Astrocyte (in vitro differentiated cells and primary cell): Measurements from ENCODE around the gene SUPT5H. TPM values are rescaled to one million over a fixed set of nuclear protein-coding genes. Genes with fewer than 3 reads are reported as not detected.

Source experiments
- DNase-seq: peaks from one replicate; pipeline ENCODE4 v3.0.0-alpha.2; 2010; ENCODE audit warnings: low read depth
- FAIRE-seq: peaks from 2 replicates; lab custom pipeline; 2011; peaks lifted over from hg19 to GRCh38; lab: Jason Lieb, UNC
- H2AFZ ChIP-seq: 2 replicates; pipeline ENCODE4 v1.6.0; 2012; ENCODE audit warnings: low read depth, low read length, inconsistent platforms
- H3K27ac ChIP-seq: 2 replicates; pipeline ENCODE4 v1.5.1; 2011; ENCODE audit warnings: low read depth, low read length, inconsistent platforms
- H3K27me3 ChIP-seq: 2 replicates; pipeline ENCODE4 v1.6.0; 2011; ENCODE audit warnings: low read length, inconsistent platforms; ENCODE audit not compliant: insufficient read depth
- H3K36me3 ChIP-seq: 2 replicates; pipeline ENCODE4 v1.5.1; 2011; ENCODE audit warnings: low read length, inconsistent platforms; ENCODE audit not compliant: insufficient read depth
- H3K4me1 ChIP-seq: 2 replicates; pipeline ENCODE4 v1.5.1; 2011; ENCODE audit warnings: low read length, inconsistent platforms; ENCODE audit not compliant: insufficient read depth
- H3K4me2 ChIP-seq: 2 replicates; pipeline ENCODE4 v1.6.0; 2012; ENCODE audit warnings: low read length, inconsistent platforms
- H3K4me3 ChIP-seq: 2 replicates; pipeline ENCODE4 v1.5.1; 2011; ENCODE audit warnings: low read depth, mild to moderate bottlenecking, low read length, inconsistent platforms; ENCODE audit not compliant: insufficient read depth
- H3K79me2 ChIP-seq: 2 replicates; pipeline ENCODE4 v1.6.0; 2012; ENCODE audit warnings: mild to moderate bottlenecking, low read length, inconsistent platforms; ENCODE audit not compliant: insufficient read depth
- H3K9ac ChIP-seq: 2 replicates; pipeline ENCODE4 v1.6.0; 2012; ENCODE audit warnings: mild to moderate bottlenecking, low read length, inconsistent platforms
- H3K9me3 ChIP-seq: 2 replicates; pipeline ENCODE4 v1.5.1; 2012; ENCODE audit warnings: low read depth, mild to moderate bottlenecking, low read length, inconsistent platforms; ENCODE audit not compliant: insufficient read depth
- H4K20me1 ChIP-seq: 2 replicates; pipeline ENCODE4 v1.6.0; 2012; ENCODE audit warnings: low read length, inconsistent platforms; ENCODE audit not compliant: insufficient read depth
- H3K27ac Mint-ChIP-seq: one replicate; pipeline ENCODE4 v1.8.0; 2021; ENCODE audit warnings: mild to moderate bottlenecking, mixed read lengths; ENCODE audit not compliant: unreplicated experiment
- H3K27me3 Mint-ChIP-seq: one replicate; pipeline ENCODE4 v1.8.0; 2021; ENCODE audit warnings: low read depth, mixed read lengths; ENCODE audit not compliant: unreplicated experiment
- H3K36me3 Mint-ChIP-seq: one replicate; pipeline ENCODE4 v1.8.0; 2021; ENCODE audit warnings: low read depth, mixed read lengths; ENCODE audit not compliant: unreplicated experiment
- H3K4me1 Mint-ChIP-seq: one replicate; pipeline ENCODE4 v1.8.0; 2021; ENCODE audit warnings: low read depth, mixed read lengths; ENCODE audit not compliant: unreplicated experiment
- H3K4me3 Mint-ChIP-seq: one replicate; pipeline ENCODE4 v1.8.0; 2021; ENCODE audit warnings: mild to moderate bottlenecking, moderate library complexity, mixed read lengths; ENCODE audit not compliant: unreplicated experiment
- H3K9me3 Mint-ChIP-seq: one replicate; pipeline ENCODE4 v1.8.0; 2021; ENCODE audit warnings: mild to moderate bottlenecking, mixed read lengths; ENCODE audit not compliant: unreplicated experiment
- EZH2 ChIP-seq: IDR thresholded peaks from 2 replicates; pipeline ENCODE4 v1.6.1; 2012; ENCODE audit warnings: mild to moderate bottlenecking, low read length, inconsistent platforms; ENCODE audit not compliant: insufficient read depth
- total RNA-seq: library from RNA; stranded (reverse); gene quantifications from 2 replicates; pipeline ENCODE4 v1.2.1, GENCODE V29; 2021
- TF ChIP-seq, protein P1 (sequence below): IDR thresholded peaks from 2 replicates; pipeline ENCODE4 v1.5.1; 2011; ENCODE audit warnings: low read depth, mild to moderate bottlenecking, inconsistent platforms, low read length, moderate library complexity; ENCODE audit not compliant: insufficient read depth

Gene SUPT5H
- total RNA-seq, 1 donor from 2014 or later = 171 TPM

DNA sequence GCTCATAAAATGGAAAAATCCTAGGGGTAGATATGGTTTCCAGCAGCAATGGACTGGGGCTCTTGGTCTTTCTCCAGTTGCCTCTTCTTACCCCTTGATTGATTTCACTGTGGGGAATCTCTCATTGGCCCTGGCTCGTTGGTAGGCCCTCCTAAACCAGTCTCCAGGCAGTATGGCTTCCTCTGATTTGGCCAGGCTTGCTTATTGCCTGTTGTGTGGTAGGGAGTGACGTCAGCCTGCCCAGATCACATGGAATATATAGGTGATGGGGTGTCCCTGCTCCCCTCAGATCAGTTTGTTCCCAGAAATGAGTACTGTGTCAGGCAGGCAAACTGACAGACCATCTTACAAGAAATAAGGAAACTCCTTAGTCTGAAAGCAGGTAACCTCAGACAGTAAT lies 63.9 kb downstream of the SUPT5H start:
- no peak overlapping the region for H3K4me3 Mint-ChIP-seq
- Histone ChIP-seq H4K20me1 (no peaks in the 10 kb centered on the region), H3K27ac (no peak overlapping the region), H3K9me3 (no peaks in the 10 kb centered on the region), H3K27me3 (peaks cover 17% of the 10 kb centered on the region), H3K79me2 (no peaks in the 10 kb centered on the region), H3K36me3 (no peaks in the 10 kb centered on the region), H3K4me1 (peaks cover 3% of the 10 kb centered on the region), H3K9ac (no peak overlapping the region), H2AFZ (no peak overlapping the region), H3K4me3 (no peak overlapping the region), H3K4me2 (no peak overlapping the region)
- TF ChIP-seq, protein P1, sequence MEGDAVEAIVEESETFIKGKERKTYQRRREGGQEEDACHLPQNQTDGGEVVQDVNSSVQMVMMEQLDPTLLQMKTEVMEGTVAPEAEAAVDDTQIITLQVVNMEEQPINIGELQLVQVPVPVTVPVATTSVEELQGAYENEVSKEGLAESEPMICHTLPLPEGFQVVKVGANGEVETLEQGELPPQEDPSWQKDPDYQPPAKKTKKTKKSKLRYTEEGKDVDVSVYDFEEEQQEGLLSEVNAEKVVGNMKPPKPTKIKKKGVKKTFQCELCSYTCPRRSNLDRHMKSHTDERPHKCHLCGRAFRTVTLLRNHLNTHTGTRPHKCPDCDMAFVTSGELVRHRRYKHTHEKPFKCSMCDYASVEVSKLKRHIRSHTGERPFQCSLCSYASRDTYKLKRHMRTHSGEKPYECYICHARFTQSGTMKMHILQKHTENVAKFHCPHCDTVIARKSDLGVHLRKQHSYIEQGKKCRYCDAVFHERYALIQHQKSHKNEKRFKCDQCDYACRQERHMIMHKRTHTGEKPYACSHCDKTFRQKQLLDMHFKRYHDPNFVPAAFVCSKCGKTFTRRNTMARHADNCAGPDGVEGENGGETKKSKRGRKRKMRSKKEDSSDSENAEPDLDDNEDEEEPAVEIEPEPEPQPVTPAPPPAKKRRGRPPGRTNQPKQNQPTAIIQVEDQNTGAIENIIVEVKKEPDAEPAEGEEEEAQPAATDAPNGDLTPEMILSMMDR = no peak
- TF ChIP-seq EZH2 = no peak
- FAIRE-seq (no peak), DNase-seq (no peak)
- H3K9me3 Mint-ChIP-seq = no peaks in the 10 kb centered on the region
- no peaks in the 10 kb centered on the region for H3K4me1 Mint-ChIP-seq
- no peak overlapping the region for H3K27ac Mint-ChIP-seq
- H3K27me3 Mint-ChIP-seq = peaks cover 57% of the 10 kb centered on the region
- H3K36me3 Mint-ChIP-seq = peaks cover 3% of the 10 kb centered on the region

- Mint-ChIP-seq H3K4me1 (no peaks in the 10 kb centered on the region), H3K27me3 (peaks cover 57% of the 10 kb centered on the region), H3K9me3 (peaks cover 4% of the 10 kb centered on the region), H3K4me3 (no peak overlapping the region), H3K36me3 (peaks cover 6% of the 10 kb centered on the region), H3K27ac (no peak overlapping the region)
- Histone ChIP-seq H3K9me3 (peaks cover 2% of the 10 kb centered on the region), H3K4me2 (no peak overlapping the region), H3K9ac (no peak overlapping the region), H3K4me3 (no peak overlapping the region), H3K27me3 (peaks cover 41% of the 10 kb centered on the region), H3K4me1 (peaks cover 8% of the 10 kb centered on the region), H3K36me3 (no peaks in the 10 kb centered on the region), H2AFZ (no peak overlapping the region), H3K27ac (no peak overlapping the region), H4K20me1 (no peaks in the 10 kb centered on the region), H3K79me2 (no peaks in the 10 kb centered on the region)
- FAIRE-seq (no peak), DNase-seq (no peak)
- no peak for TF ChIP-seq EZH2
- TF ChIP-seq, protein P1 = no peak
Observed at GRCh38 chr19:39512988-39513387, 67.6 kb downstream of the SUPT5H start.

DNA sequence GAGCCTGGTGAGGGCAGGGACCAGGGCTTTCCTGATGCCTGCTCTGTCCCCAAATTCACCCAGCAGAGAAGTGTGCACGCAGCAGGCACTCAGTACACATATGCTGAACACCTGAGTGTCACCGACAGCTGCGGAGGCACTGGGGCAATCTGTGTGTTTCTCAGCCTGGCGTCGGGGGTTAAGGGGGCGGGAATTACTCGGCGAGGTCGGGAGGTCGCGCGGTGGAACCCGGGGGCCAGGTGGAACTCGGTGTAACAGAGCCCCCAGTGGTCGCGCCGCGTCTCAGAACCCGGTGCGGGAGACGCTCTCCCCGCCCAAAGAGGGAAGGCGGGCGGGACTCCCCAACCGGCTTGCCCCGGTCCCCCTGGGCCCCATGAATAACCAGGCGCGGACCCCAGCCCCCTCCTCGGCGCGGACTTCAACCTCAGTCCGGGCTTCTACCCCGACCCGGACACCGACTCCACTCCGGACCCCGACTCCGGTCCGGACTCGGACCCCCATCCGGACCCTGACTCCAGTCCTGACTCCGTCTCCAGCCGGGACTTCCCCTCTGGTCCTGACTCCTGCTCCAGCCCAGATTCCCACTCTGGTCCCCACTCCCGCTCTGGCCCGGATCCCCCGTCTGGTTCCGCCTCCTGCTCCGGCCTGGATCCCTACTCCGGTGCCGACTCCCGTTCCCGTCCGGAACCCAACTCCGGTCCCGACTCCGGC lies 69.6 kb downstream of the SUPT5H start, which contains the start of gene SELENOV:
SELENOV (plus strand) TSS at position 300 of the 711 bp plus-strand sequence; CDS start at position 374, 74 bp downstream.
- H3K36me3 ChIP-seq = no peaks in the 10 kb centered on the region
- H3K9me3 Mint-ChIP-seq = peaks cover 4% of the 10 kb centered on the region
- H3K4me1 ChIP-seq = peaks cover 8% of the 10 kb centered on the region
- H3K4me3 Mint-ChIP-seq = peak within 1 kb of the TSS; percentile 74
- peak within 1 kb of the TSS; percentile 60 for H2AFZ ChIP-seq
- H3K4me1 Mint-ChIP-seq = no peaks in the 10 kb centered on the region
- H3K79me2 ChIP-seq = no peaks in the 10 kb centered on the region
- peaks cover 45% of the 10 kb centered on the region for H3K27me3 Mint-ChIP-seq
- H3K4me3 ChIP-seq = no peak within 1 kb of the TSS
- H3K27me3 ChIP-seq = peaks cover 41% of the 10 kb centered on the region
- H3K9me3 ChIP-seq = peaks cover 2% of the 10 kb centered on the region
- H3K36me3 Mint-ChIP-seq = peaks cover 3% of the 10 kb centered on the region
- peak within 1 kb of the TSS; percentile 61 for H3K4me2 ChIP-seq
- H3K27ac ChIP-seq = no peak within 1 kb of the TSS
- FAIRE-seq = no peak
- TF ChIP-seq, protein P1 = no peak
- TF ChIP-seq EZH2 = peak; percentile 99
- H3K9ac ChIP-seq = no peak within 1 kb of the TSS
- DNase-seq = no peak
- H3K27ac Mint-ChIP-seq = no peak within 1 kb of the TSS
- no peaks in the 10 kb centered on the region for H4K20me1 ChIP-seq
